Stomach (tissue), 9 donors: ENCODE results near the gene TTLL11. TPM values are rescaled to one million over a fixed set of nuclear protein-coding genes. Genes with fewer than 3 reads are reported as not detected.

ENCODE experiments used
- DNase-seq, 2 donors: peaks; one replicate each; pipeline versions ENCODE4 v3.0.0 to v3.0.0-alpha.2; 2013 to 2019
- H3K27ac ChIP-seq, 5 donors: fragments of 200-600 bp in 4 of 5; sonication (generic) in 4 of 5; one replicate each; pipeline ENCODE4 v1.5.1; 2013 to 2019; ENCODE audit warnings: mild to moderate bottlenecking in 1 of 5, moderate library complexity in 1 of 5
- H3K27me3 ChIP-seq, 3 donors: fragments of 200-600 bp; sonication (generic); one replicate each; pipeline ENCODE4 v1.5.1; 2017 to 2019; ENCODE audit warnings: mixed run types in 1 of 3
- H3K36me3 ChIP-seq, 4 donors: fragments of 200-600 bp; sonication (generic); 1 replicate in 3 of 4; 2 replicates in 1 of 4; pipeline ENCODE4 v1.5.1; 2016 to 2019
- H3K4me1 ChIP-seq, 4 donors: fragments of 200-600 bp; sonication (generic); one replicate each; pipeline ENCODE4 v1.5.1; 2016 to 2019
- H3K4me3 ChIP-seq, 4 donors: fragments of 200-600 bp; sonication (generic) in 3 of 4; one replicate each; pipeline ENCODE4 v1.5.1; 2016 to 2019; ENCODE audit warnings: mild to moderate bottlenecking in 1 of 4
- H3K9me3 ChIP-seq, 4 donors: fragments of 200-600 bp; sonication (generic); one replicate each; pipeline ENCODE4 v1.5.1; 2016 to 2019
- CTCF ChIP-seq, 7 experiments: fragments of 450-650 bp in 4 of 7; fragments of 200-600 bp in 3 of 7; sonication (generic) in 3 of 7; IDR thresholded peaks; one replicate each; pipeline ENCODE4 v1.5.1; 2016 to 2019; ENCODE audit warnings: antibody characterized with exemption in 7 of 7, control low read depth in 2 of 7, mild to moderate bottlenecking in 1 of 7
- EP300 ChIP-seq: sonication (generic); formaldehyde crosslinking; IDR thresholded peaks from one replicate; pipeline ENCODE4 v1.6.1; 2017; ENCODE audit warnings: antibody characterized with exemption
- POLR2A ChIP-seq, 4 donors: fragments of 450-650 bp; IDR thresholded peaks; one replicate each; pipeline ENCODE4 v1.6.1; 2016; ENCODE audit warnings: antibody characterized with exemption in 4 of 4, control low read depth in 2 of 4, mild to moderate bottlenecking in 1 of 4, moderate library complexity in 1 of 4
- POLR2AphosphoS5 ChIP-seq, 3 donors: sonication (generic); formaldehyde crosslinking; IDR thresholded peaks; one replicate each; pipeline ENCODE4 v1.6.1; 2016; ENCODE audit warnings: antibody characterized with exemption in 3 of 3
- WGBS, 5 donors: extraction: QIAGEN DNeasy Blood & Tissue Kit in 3 of 5; methylation state at CpG; one replicate each; pipeline versions ENCODE4 v1.1.5 to v1.1.7; 2013 to 2018; 5-methylcytosine and 5-hydroxymethylcytosine counted together
- intact Hi-C: fragments of 100-400 bp; cut with DNase I; formaldehyde crosslinking; loops from one replicate; pipeline ENCODE4 v1.15.1; 2023; ENCODE audit warnings: low total_unique reads
- polyA plus RNA-seq, 3 donors: library from polyadenylated mRNA; stranded (reverse); fragments of 200-250 nt; gene quantifications; one replicate each; pipeline ENCODE4 v1.2.3, GENCODE V29; 2013
- total RNA-seq, 5 donors: library from RNA; depleted of rRNA; stranded (reverse); fragments of >200 nt; gene quantifications; one replicate each; pipeline versions ENCODE4 v1.1.0 to v1.2.3, GENCODE V29; 2014 to 2016
- donor health status: healthy with polysubstance abuse.
- donor health status: Bipolar disorder and iron deficiency.
- donor health status: healthy.

The TTLL11 gene
- total and polyA plus RNA-seq, 8 donors = 3.6 to 18.2 (median 9.4) TPM

- Histone ChIP-seq H3K36me3 (no peaks in the 10 kb centered on the region), H3K27me3 (no peaks in the 10 kb centered on the region), H3K4me1 (peaks cover 0 to 7% (median 3%) of the 10 kb centered on the region in 4 donors), H3K4me3 (no peak overlapping the region), H3K9me3 (no peaks in the 10 kb centered on the region), H3K27ac (no peak overlapping the region)
- intact Hi-C loops = no loop called here
- TF ChIP-seq POLR2AphosphoS5 (IDR thresholded peaks at IDR 0.05) (no peak), POLR2A (IDR thresholded peaks at IDR 0.05) (no peak), CTCF (IDR thresholded peaks at IDR 0.05) (no peak), EP300 (no peak)
- whole genome bisulfite sequencing, 5 donors = 82 to 94% (median 86%) methylated on average over 6 of the region's 6 CpGs
- DNase-seq = no peak
Measured at GRCh38 chr9:121859646-121860045, 233.5 kb downstream of the TTLL11 start.

- H3K36me3 ChIP-seq = no peaks in the 10 kb centered on the region
- H3K27me3 ChIP-seq = no peaks in the 10 kb centered on the region
- intact Hi-C loops = no loop called here
- H3K9me3 ChIP-seq = no peaks in the 10 kb centered on the region
- 88 to 95% (median 89%) methylated on average over 8 of the region's 8 CpGs for WGBS, 5 donors
- no peak for DNase-seq
- no peak overlapping the region for H3K4me3 ChIP-seq
- peaks cover 0 to 7% (median 3%) of the 10 kb centered on the region in 4 donors for H3K4me1 ChIP-seq
- H3K27ac ChIP-seq = no peak overlapping the region
- TF ChIP-seq POLR2AphosphoS5 (IDR thresholded peaks at IDR 0.05) (no peak), POLR2A (IDR thresholded peaks at IDR 0.05) (no peak), EP300 (no peak), CTCF (IDR thresholded peaks at IDR 0.05) (no peak)
Measured at GRCh38 chr9:121858788-121859187, 234.3 kb downstream of the TTLL11 start.

GRCh38 chr9:121857928-121858327 lies 235.2 kb downstream of the TTLL11 start:
- TF ChIP-seq POLR2A (IDR thresholded peaks at IDR 0.05) = no peak
- TF ChIP-seq EP300 = no peak
- no peak for TF ChIP-seq CTCF (IDR thresholded peaks at IDR 0.05)
- TF ChIP-seq POLR2AphosphoS5 (IDR thresholded peaks at IDR 0.05) = no peak
- Histone ChIP-seq H3K27ac (no peak overlapping the region), H3K9me3 (no peaks in the 10 kb centered on the region), H3K36me3 (peaks cover 0 to 6% (median 0%) of the 10 kb centered on the region in 4 donors), H3K4me3 (no peak overlapping the region), H3K27me3 (no peaks in the 10 kb centered on the region), H3K4me1 (peaks cover 0 to 7% (median 3%) of the 10 kb centered on the region in 4 donors)
- WGBS, 5 donors = 72 to 86% (median 81%) methylated on average over 9 of the region's 9 CpGs
- intact Hi-C loops = no loop called here
- no peak for DNase-seq

GRCh38 chr9:121855476-121855875 lies 237.6 kb downstream of the TTLL11 start:
- 65 to 86% (median 75%) methylated on average over 5 of the region's 5 CpGs for WGBS, 5 donors
- no peaks in the 10 kb centered on the region for H3K4me1 ChIP-seq
- no peak for DNase-seq

More at GRCh38 chr9:121855476-121855875, 237.6 kb downstream of the TTLL11 start:
- Histone ChIP-seq H3K9me3 (no peaks in the 10 kb centered on the region), H3K27me3 (no peaks in the 10 kb centered on the region), H3K36me3 (peaks cover 0 to 6% (median 0%) of the 10 kb centered on the region in 4 donors), H3K27ac (no peak overlapping the region), H3K4me3 (no peak overlapping the region)
- no peak for TF ChIP-seq POLR2AphosphoS5 (IDR thresholded peaks at IDR 0.05)
- no peak for TF ChIP-seq POLR2A (IDR thresholded peaks at IDR 0.05)
- no peak for TF ChIP-seq EP300
- TF ChIP-seq CTCF (IDR thresholded peaks at IDR 0.05) = no peak
- intact Hi-C loops = no loop called here
